MM.1S (cell line): ENCODE data around the gene FTH1.

Experiments used
- EZH2 ChIP-seq: fragments of 300-600 bp; sonication (generic); optimal IDR thresholded peaks from 2 replicates; pipeline ENCODE3; 2017; ENCODE audit warnings: low read depth, mild to moderate bottlenecking, antibody characterized with exemption, low read length, mixed read lengths
- EZH2phosphoT487 ChIP-seq: fragments of 300-600 bp; sonication (generic); IDR thresholded peaks from 2 replicates; pipeline ENCODE4 v1.6.1; 2018; ENCODE audit warnings: antibody characterized with exemption, low read length
- TF ChIP-seq, protein P1 (sequence below): fragments of 300-600 bp; sonication (generic); IDR thresholded peaks from 2 replicates; pipeline ENCODE4 v1.5.1; 2016; ENCODE audit warnings: antibody characterized with exemption, low read length, mixed read lengths

GRCh38 chr11:61963016-61963281 lies 4.5 kb downstream of the FTH1 start:
- TF ChIP-seq, protein P1, sequence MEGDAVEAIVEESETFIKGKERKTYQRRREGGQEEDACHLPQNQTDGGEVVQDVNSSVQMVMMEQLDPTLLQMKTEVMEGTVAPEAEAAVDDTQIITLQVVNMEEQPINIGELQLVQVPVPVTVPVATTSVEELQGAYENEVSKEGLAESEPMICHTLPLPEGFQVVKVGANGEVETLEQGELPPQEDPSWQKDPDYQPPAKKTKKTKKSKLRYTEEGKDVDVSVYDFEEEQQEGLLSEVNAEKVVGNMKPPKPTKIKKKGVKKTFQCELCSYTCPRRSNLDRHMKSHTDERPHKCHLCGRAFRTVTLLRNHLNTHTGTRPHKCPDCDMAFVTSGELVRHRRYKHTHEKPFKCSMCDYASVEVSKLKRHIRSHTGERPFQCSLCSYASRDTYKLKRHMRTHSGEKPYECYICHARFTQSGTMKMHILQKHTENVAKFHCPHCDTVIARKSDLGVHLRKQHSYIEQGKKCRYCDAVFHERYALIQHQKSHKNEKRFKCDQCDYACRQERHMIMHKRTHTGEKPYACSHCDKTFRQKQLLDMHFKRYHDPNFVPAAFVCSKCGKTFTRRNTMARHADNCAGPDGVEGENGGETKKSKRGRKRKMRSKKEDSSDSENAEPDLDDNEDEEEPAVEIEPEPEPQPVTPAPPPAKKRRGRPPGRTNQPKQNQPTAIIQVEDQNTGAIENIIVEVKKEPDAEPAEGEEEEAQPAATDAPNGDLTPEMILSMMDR: no peak
- TF ChIP-seq EZH2 (no peak), EZH2phosphoT487 (no peak)
